Measurements from ENCODE around the gene GRB7.
"Not testable (repeated sequence)": the region's sequence is repeated elsewhere in the genome, so short reads cannot be mapped to it uniquely, and the experiment has no call there.

DNA sequence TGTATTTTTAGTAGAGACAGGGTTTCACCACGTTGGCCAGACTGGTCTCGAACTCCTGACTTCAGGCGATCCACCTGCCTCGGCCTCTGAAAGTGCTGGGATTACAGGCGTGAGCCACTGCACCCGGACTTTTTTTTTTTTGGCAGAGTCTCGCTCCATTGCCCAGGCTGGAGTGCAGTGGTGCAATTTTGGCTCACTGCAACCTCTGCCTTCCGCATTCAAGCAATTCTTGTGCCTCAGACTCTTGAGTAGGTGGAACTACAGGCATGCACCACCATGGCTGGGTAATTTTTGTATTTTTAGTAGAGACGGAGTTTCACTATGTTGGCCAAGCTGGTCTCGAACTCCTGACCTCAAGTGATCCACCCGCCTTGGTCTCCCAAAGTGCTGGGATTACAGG, 26.7 kb upstream of the GRB7 start:
- not testable (repeated sequence) for TF ChIP-seq POLR2AphosphoS5, POLR2A, TAF1 (IDR thresholded peaks at IDR 0.05; ENCODE audit: low read depth, low read length)

All from GM12891 (cell line).